Activated naive CD4-positive, alpha-beta T cell treated with anti-CD3 and anti-CD28 coated beads for 36 hours (primary cell): ENCODE results near the gene PPIL6. TPM values are rescaled to one million over a fixed set of nuclear protein-coding genes. Genes with fewer than 3 reads are reported as not detected.

Experiments
- CTCF ChIA-PET: fragments of 350-600 bp; sonication (Branson Sonifier 250); formaldehyde crosslinking; loops from one replicate; lab custom pipeline; 2021; ENCODE audit warnings: antibody characterized with exemption; lab: Charles Lee
- DNase-seq: peaks from one replicate; pipeline ENCODE4 v3.0.0-alpha.2; 2020
- H3K27ac Mint-ChIP-seq: one replicate; pipeline ENCODE4 v1.8.0; 2021; ENCODE audit warnings: mild to moderate bottlenecking, mixed read lengths
- H3K27me3 Mint-ChIP-seq: one replicate; pipeline ENCODE4 v1.8.0; 2021; ENCODE audit warnings: low read depth, mixed read lengths
- H3K36me3 Mint-ChIP-seq: one replicate; pipeline ENCODE4 v1.8.0; 2021; ENCODE audit warnings: low read depth, mixed read lengths
- H3K4me1 Mint-ChIP-seq: one replicate; pipeline ENCODE4 v1.8.0; 2021; ENCODE audit warnings: low read depth, mixed read lengths
- H3K4me3 Mint-ChIP-seq: one replicate; pipeline ENCODE4 v1.8.0; 2021; ENCODE audit warnings: mild to moderate bottlenecking, moderate library complexity, mixed read lengths
- H3K9me3 Mint-ChIP-seq: one replicate; pipeline ENCODE4 v1.8.0; 2021; ENCODE audit warnings: mixed read lengths
- intact Hi-C: fragments of 100-400 bp; cut with micrococcal nuclease; formaldehyde crosslinking; loops from one replicate; pipeline ENCODE4 v1.15.1; 2023
- total RNA-seq, 2 experiments: library from RNA; stranded (reverse); gene quantifications; one replicate each; pipeline ENCODE4 v1.2.3, GENCODE V29; 2021

PPIL6 gene
- total RNA-seq, 2 experiments from 2014 or later = 0.19 TPM; not detected in 1

DNA sequence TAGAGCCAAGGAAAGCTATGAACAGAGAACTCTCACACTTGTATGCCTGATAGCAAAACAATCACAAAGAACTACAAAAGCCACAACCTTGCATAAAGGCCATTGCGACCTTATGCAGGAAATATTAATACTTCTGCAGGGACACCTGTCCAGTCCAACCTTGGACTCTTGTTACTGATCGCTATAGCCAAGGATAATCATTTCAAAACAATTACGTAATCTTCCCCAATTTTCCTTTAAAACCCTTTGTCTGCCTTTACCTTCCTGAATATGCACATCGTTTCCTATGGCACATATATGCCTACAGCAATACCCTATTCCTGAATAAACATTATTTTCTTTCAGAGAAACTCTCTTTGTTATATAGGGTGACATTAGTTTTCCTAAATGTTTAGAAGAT, 22.8 kb downstream of the PPIL6 start:
- CTCF ChIA-PET = interaction anchor here (0.6 kb wide), 1 partner anchor 569 kb away, joined by 5 read pairs; no protein-coding TSS in a partner anchor
- Mint-ChIP-seq H3K4me3 (no peak overlapping the region), H3K27me3 (no peaks in the 10 kb centered on the region), H3K4me1 (no peaks in the 10 kb centered on the region), H3K36me3 (no peaks in the 10 kb centered on the region), H3K9me3 (no peaks in the 10 kb centered on the region), H3K27ac (no peak overlapping the region)
- intact Hi-C loops = no loop called here
- no peak for DNase-seq

DNA sequence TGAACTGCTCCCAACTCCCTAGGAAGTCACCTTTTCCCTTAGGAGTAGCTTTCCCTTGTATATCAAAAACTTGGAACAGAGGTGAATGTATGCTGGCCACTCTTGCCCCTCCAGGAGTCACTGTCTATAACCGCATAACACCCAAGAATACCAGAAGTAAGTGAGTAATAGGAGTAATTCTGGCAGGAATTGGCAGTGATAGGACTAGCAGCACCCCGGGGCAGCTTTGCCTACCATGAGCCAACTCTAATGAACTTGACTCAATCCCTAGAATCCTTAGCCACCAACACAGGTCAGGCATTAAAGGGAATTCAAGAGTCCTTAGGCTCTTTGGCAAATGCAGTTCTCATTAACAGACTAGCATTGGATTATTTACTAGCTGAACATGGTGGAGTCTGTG, 29.4 kb downstream of the PPIL6 start:
- Mint-ChIP-seq H3K4me1 (no peaks in the 10 kb centered on the region), H3K27ac (no peak overlapping the region), H3K27me3 (no peaks in the 10 kb centered on the region), H3K36me3 (no peaks in the 10 kb centered on the region), H3K4me3 (no peak overlapping the region), H3K9me3 (no peaks in the 10 kb centered on the region)
- intact Hi-C loops = no loop called here
- CTCF ChIA-PET = no interaction called here
- DNase-seq = no peak

DNA sequence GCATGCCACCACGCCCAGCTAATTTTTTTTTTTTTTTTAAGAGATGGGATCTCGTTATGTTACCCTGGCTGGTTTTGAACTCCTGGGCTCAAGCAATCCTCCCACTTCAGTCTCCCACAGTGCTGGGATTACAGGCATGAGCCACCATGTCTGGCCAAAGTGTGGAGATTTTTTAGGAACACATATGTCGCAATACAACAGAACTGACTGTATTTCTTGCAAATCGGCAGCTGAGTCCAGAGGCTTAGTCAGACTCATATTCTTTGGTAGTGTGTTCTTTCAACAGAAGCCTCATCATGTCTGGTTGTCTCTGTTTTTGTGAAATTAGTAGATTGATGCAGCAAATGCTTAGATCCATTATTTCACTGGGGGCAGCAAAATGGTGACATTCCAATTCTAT, 34.2 kb downstream of the PPIL6 start:
- Mint-ChIP-seq H3K36me3 (no peaks in the 10 kb centered on the region), H3K9me3 (no peaks in the 10 kb centered on the region), H3K27me3 (no peaks in the 10 kb centered on the region), H3K27ac (no peak overlapping the region), H3K4me1 (no peaks in the 10 kb centered on the region), H3K4me3 (no peak overlapping the region)
- CTCF ChIA-PET = no interaction called here
- no peak for DNase-seq
- intact Hi-C loops = no loop called here

DNA sequence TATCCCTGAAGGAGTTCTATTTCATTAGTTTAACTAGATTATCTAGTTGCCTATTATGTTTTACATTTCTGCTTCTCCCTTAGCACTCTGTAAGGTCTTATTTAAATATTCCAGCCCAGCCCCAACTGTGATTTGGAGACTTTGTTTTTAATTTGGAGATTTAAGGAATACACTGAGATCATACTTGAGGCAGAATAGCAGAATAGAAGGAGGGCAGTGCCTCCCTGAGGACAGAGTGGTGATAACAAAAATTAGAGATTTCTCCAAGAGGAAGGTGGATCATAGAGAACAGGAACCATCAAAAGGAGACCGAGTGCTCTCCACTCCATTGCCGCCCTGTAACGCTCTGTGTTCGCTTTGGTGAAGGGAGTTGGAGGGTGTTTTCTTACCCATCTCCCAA, 43.4 kb downstream of the PPIL6 start:
- no peak for DNase-seq
- Mint-ChIP-seq H3K9me3 (no peaks in the 10 kb centered on the region), H3K4me3 (no peak overlapping the region), H3K4me1 (no peaks in the 10 kb centered on the region), H3K27ac (no peak overlapping the region), H3K36me3 (no peaks in the 10 kb centered on the region), H3K27me3 (no peaks in the 10 kb centered on the region)
- CTCF ChIA-PET = interaction anchor here (0.6 to 1.4 kb wide), 3 partner anchors 46 to 570 kb away, joined by 3 read pairs; no protein-coding TSS in a partner anchor
- intact Hi-C loops = no loop called here

DNA sequence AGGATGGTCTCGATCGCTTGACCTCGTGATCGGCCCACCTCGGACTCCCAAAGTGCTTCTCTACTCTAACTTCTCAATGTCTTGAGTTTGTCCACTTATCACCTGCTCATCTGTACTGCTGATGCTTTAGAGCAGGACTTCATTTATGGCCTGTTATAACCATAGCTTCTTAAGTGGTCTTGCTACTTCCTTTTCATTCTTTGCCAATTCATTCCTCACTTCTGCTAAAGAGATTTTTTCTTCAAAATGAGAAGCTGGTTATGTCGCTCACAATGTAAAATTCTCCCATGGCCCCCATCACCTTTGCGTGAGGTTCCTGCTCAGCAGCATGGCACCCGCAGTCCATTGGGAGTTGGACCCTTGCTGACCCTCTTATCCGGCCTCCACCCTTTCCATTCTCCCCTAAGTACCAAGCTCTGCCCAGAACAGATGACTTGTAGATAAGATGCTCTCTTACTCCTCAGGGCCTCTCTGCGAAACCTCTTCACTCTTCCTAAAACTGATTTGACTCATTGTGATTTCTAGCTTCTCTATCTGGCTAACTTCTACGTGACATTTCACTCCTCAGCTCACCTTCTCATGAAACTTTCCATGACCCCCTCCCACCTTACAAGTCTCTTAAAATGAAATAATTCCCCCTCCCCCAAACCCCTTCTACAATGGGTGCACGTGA, 44.2 kb downstream of the PPIL6 start:
- Mint-ChIP-seq H3K4me1 (no peaks in the 10 kb centered on the region), H3K27me3 (no peaks in the 10 kb centered on the region), H3K9me3 (no peaks in the 10 kb centered on the region), H3K4me3 (no peak overlapping the region), H3K36me3 (no peaks in the 10 kb centered on the region), H3K27ac (no peak overlapping the region)
- intact Hi-C loops = no loop called here
- no peak for DNase-seq
- CTCF ChIA-PET = interaction anchor here (0.7 to 1.9 kb wide), 4 partner anchors 11 to 209 kb away, joined by 3 to 5 read pairs (median 4); no protein-coding TSS in a partner anchor

DNA sequence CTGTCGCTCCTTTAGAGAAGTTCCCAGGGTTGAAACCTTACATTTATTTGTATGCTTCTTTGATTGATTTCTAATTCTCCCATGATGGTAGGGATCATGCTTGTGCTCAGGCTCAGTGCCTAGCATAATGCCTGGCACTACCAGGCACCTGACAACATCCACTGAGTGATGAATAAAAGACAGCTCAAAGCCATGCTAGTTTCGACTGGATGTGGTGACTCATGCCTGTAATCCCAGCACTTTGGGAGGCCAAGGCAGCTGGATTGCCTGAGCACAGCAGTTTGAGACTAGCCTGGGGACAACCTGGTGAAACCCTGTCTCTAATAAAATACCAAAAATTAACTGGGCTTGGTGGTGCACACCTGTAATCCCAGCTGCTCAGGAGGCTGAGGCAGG, 46.5 kb downstream of the PPIL6 start:
- intact Hi-C loops = no loop called here
- Mint-ChIP-seq H3K4me3 (no peak overlapping the region), H3K27ac (no peak overlapping the region), H3K9me3 (no peaks in the 10 kb centered on the region), H3K4me1 (peaks cover 3% of the 10 kb centered on the region), H3K27me3 (no peaks in the 10 kb centered on the region), H3K36me3 (no peaks in the 10 kb centered on the region)
- CTCF ChIA-PET = interaction anchor here (0.9 to 3.3 kb wide), 2 partner anchors 9 to 206 kb away, joined by 3 to 27 read pairs; partner anchors contain the start of gene CD164
- no peak for DNase-seq

DNA sequence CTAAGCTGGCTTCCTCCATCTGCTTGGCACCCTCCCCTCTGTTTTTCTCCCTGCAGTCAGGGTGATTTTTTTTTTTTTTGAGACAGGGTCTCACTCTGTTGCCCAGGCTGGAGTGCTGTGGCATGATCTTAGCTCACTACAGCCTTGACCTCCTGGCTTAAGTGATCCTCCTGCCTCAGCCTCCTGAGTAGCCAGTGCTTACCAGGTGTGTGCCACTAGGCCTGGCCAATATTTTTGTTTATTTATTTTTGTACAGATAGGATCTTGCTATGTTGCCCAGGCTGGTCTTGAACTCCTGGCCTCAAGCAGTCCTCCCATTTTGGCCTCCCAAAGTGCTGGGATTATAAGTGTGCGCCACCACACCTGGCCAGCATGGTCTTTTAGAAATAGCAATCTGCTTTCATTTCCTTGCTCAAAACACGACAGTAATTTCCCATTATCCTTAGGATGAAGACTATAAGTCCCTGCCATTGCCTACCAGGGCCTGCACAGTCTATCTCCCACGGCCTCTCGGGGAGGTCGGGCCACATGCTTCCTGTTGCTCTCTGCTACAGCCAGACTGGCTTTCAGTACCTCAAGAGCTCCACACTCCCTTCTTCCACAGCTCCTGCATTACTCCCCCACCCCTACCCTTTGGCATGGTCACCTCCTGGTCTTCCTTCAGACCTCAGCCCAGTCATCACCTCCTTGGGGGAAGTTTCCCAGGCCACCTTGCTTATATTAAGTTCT, 47.1 kb downstream of the PPIL6 start:
- no peak for DNase-seq
- no peaks in the 10 kb centered on the region for H3K36me3 Mint-ChIP-seq
- no peak overlapping the region for H3K27ac Mint-ChIP-seq
- intact Hi-C loops = no loop called here
- CTCF ChIA-PET = interaction anchor here (0.5 to 3.3 kb wide), 4 partner anchors 9 to 206 kb away, joined by 3 to 27 read pairs (median 4); partner anchors contain the start of gene CD164
- peaks cover 3% of the 10 kb centered on the region for H3K4me1 Mint-ChIP-seq
- no peak overlapping the region for H3K4me3 Mint-ChIP-seq
- H3K9me3 Mint-ChIP-seq = no peaks in the 10 kb centered on the region
- H3K27me3 Mint-ChIP-seq = no peaks in the 10 kb centered on the region

DNA sequence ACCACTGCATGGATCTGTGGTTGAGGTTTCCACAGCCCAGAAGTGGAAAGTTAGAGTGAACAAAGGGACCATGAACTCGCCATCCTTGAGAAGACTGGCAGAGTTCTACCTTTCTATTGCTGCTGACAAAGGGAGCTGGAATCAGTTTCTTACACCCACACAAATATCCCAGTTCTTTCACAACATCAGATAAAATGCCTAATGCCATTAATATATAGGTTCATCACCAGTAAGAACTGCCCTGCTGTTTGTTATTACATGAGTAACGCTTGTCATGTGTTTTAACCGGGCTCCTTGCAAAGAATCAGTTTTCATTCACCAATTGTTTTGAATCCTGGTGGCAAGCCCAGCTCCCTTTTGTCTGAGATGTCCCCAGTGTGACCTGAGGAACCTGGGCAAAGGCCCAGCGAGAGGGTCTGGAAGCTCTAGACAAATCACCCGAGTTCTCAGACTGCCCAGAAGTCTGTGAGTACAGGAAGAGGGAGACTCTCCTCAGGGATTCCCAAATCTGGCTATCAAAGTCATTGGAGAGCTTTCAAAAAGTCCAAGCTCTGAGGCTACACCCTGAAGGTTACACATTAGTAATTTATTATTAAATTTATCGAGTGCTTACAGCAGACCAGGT, 50.7 kb downstream of the PPIL6 start:
- Mint-ChIP-seq H3K27me3 (no peaks in the 10 kb centered on the region), H3K4me1 (peaks cover 5% of the 10 kb centered on the region), H3K27ac (no peak overlapping the region), H3K36me3 (no peaks in the 10 kb centered on the region), H3K4me3 (no peak overlapping the region), H3K9me3 (no peaks in the 10 kb centered on the region)
- CTCF ChIA-PET = interaction anchor here (1.3 kb wide), 1 partner anchor 202 kb away, joined by 3 read pairs; no protein-coding TSS in a partner anchor
- no peak for DNase-seq
- intact Hi-C loops = loop anchor here (10.0 kb wide), 1 partner anchor 475 kb away; no protein-coding TSS in a partner anchor

DNA sequence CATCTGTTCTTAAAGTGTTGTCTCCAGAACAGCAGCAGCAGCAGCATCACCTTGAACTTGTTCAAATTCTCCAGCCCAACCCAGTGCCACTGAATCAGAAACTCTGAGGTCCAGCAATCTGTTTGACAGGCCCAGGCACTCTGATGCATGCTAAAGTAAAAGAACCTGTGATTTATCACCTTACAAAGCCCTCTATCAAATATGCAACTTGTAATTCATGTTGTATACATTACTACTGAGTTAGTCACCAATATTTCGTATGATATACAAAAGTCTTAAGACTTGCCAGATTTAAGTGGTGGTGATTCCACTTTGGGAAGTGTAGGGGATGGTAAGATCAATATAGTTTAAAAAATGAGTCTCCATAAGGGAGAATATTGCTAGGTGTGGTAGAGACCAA, 52.2 kb downstream of the PPIL6 start:
- Mint-ChIP-seq H3K4me1 (peaks cover 18% of the 10 kb centered on the region), H3K27ac (no peak overlapping the region), H3K27me3 (no peaks in the 10 kb centered on the region), H3K36me3 (no peaks in the 10 kb centered on the region), H3K4me3 (no peak overlapping the region), H3K9me3 (no peaks in the 10 kb centered on the region)
- CTCF ChIA-PET = no interaction called here
- DNase-seq = no peak
- intact Hi-C loops = loop anchor here (10.0 kb wide), 1 partner anchor 473 kb away; no protein-coding TSS in a partner anchor

DNA sequence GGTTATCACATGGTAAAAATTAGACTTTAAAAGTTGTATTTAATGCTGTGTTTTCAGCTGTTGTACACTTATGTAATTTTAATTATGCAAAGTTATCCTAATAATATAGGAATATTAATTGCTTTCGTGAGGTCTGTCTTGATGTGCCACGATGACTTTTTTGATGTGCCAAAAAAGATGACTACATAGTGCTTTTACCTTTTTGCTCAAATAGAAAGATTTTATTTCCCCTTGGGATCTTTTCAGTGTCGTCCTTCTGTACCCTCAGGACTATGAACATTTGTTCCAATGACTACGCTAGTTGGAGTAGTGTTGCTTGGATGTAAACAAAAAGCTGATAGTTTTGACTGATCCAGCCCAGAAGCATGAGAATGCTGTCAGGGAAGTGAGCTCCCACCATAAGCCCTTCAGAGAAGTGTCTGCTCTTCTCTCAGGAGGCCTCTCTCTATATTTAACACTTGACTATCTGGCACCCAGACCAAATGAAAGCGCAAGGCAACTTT, 56.9 kb downstream of the PPIL6 start:
- H3K9me3 Mint-ChIP-seq = no peaks in the 10 kb centered on the region
- peak overlapping the region; percentile 100 for H3K27ac Mint-ChIP-seq
- CTCF ChIA-PET = interaction anchor here (0.6 to 4.9 kb wide), 28 partner anchors 10 to 1151 kb away, joined by 3 to 86 read pairs (median 4); partner anchors contain the start of genes PPIL6 and SMPD2
- no peak for DNase-seq
- H3K4me1 Mint-ChIP-seq = peaks cover 29% of the 10 kb centered on the region
- intact Hi-C loops = loop anchor here (1.0 to 10.0 kb wide), 21 partner anchors 75 to 1671 kb away; partner anchors contain the start of genes AMD1, CDC40, CDK19 and OSTM1
- H3K36me3 Mint-ChIP-seq = peaks cover 20% of the 10 kb centered on the region
- no peaks in the 10 kb centered on the region for H3K27me3 Mint-ChIP-seq
- H3K4me3 Mint-ChIP-seq = peak overlapping the region; percentile 96

DNA sequence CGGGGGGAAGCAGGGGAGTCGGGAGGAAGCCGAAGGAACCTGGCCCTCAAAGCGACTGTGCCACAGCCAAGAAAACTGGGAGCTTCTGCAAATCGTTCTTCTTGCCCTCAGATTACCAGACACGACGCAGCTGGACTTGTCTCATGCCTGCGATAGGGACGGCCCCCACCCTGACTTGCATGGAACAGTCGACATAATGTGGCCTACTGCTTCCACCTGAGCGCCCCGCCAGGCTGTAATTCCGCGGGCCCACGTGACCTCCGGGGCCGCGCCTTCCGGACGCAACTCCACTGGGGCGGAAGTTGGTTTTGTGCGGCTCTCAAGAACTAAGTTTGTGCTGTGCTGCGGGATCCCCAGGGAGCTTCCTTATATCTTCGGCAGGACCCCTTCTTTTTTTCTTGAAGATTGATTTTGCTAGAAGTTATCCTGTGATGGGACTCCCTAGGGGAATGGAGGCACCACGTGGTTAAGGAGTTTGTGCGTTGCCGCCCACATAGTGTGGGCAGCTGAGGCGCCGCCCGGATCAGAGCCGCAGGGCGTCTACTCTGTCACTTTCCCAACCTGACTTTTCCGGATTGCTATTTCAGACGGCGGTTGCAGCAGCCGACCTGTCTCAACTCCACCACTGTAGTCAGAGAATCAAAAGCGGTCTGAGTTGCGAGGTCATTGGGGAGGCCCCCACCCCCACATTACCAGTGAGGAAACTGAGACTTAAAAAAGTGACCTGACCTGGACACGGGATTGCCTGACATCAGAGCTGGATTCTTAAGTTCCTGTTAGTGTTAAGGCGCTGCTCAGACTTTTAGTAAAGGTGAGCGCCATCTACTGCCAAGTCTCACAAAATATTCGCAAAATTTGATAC, 57.6 kb downstream of the PPIL6 start:
- H3K36me3 Mint-ChIP-seq = peaks cover 27% of the 10 kb centered on the region
- intact Hi-C loops = loop anchor here (1.0 to 10.0 kb wide), 26 partner anchors 57 to 1671 kb away; partner anchors contain the start of genes AK9, AMD1, CDC40 and CDK19
- CTCF ChIA-PET = interaction anchor here (0.6 to 4.9 kb wide), 27 partner anchors 9 to 657 kb away, joined by 3 to 86 read pairs (median 4); partner anchors contain the start of genes PPIL6 and SMPD2
- H3K27me3 Mint-ChIP-seq = no peaks in the 10 kb centered on the region
- peak; percentile 94 for DNase-seq
- no peaks in the 10 kb centered on the region for H3K9me3 Mint-ChIP-seq
- H3K4me3 Mint-ChIP-seq = peak overlapping the region; percentile 96
- H3K27ac Mint-ChIP-seq = peak overlapping the region; percentile 100
- peaks cover 35% of the 10 kb centered on the region for H3K4me1 Mint-ChIP-seq
